ENCODE data around the gene PDZRN3.
"Not testable (repeated sequence)": the region's sequence is repeated elsewhere in the genome, so short reads cannot be mapped to it uniquely, and the experiment has no call there.

PDZRN3 gene

DNA sequence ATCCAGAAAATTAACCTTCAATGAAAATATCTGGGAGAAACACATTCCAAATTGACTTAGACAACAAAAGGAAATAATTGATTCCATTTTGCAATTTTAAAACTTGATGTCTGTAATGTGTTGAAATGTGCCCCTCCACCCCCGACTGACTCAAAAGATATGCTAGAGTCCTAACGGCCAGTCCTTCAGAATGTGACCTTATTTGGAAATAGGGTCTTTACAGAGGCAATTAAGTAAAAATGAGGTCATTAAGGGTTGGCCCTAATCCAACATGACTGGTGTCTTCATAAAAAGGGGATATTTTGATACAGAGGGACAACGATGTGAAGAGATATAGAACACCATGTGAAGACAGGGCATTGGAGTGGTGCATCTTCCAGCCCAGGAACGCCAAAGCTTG, 153.9 kb downstream of the PDZRN3 start:
- FAIRE-seq, result no peak

DNA sequence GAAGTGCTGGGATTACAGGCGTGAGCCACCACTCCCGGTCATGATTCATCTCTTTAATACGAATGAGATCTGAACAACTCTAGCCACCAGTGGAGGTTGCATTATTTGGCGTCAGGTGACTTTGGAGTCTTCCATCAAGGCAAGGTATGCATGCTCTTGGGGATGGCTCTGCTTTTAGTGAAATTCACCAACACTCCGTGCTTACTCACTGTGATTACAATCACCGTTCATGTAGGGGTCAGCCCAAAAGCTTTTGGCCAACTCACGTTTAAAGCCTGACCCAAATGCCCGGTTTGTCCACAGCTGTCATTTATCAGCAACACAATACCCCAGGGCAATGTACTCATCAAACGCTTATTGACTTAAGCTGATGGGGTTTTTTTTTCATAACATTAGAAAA, 155.4 kb downstream of the PDZRN3 start:
- no peak for FAIRE-seq

More for the DNA sequence above, 153.9 kb downstream of the PDZRN3 start:
- no peak for DNase-seq (ENCODE audit: insufficient read length, low spot score)

DNA sequence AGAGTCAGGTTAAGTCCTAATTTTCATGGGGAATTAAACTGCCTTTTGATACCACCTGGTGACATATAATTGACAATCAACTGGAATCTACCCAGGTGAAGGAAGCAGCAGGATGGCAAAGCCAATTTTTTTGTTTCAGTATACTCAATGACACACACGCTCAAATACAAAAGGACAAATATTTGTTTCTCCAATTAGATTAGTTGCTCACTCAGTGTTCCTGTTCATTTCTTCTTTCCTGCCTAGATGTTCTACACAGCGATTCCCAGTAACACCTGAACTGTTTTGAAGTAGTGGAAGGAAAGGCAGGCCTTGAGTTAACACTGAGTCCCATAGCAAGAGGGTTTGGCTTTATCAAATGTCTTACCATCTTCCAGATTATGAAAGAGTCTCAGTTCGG, 157.5 kb downstream of the PDZRN3 start:
- DNase-seq (ENCODE audit: insufficient read length, low spot score), result no peak
- FAIRE-seq, result no peak

More for the DNA sequence above, 155.4 kb downstream of the PDZRN3 start:
- DNase-seq (ENCODE audit: insufficient read length, low spot score), result no peak

DNA sequence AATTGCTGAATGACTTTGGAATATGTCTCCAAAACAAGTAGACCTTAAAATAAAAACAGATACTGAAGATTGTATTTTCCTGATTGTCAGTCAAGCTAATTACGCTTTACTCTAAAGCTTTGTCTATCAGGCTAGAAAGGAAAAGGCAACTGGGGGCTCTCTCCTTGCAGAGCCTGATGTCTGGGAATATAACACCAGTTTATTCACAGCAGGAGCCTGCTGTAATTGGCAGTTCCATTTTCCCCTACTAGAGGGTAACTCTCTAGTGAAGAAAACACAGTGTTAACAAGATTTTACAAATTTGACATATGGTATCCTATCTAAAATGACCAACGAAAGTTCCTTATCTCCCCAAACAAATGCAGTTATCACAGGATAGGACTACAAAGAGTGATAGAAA, 158.8 kb downstream of the PDZRN3 start:
- no peak for DNase-seq (ENCODE audit: insufficient read length, low spot score)
- no peak for FAIRE-seq

DNA sequence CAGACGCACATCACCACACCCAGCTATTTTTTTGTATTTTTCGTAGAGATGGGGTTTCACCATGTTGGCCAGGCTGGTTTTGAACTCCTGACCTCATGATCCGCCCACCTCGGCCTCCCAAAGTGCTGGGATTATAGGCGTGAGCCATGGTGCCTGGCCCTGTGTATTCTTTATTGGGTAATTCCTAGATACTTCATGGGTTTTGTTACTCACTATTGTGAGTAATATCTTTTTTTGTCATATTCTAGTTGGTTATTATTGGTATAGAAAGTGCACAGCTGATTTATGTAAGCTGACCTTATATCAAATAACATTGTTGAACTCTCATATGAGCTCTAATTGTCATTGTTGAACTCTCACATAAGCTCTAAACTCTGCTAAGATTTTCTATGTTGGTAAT, 160.6 kb downstream of the PDZRN3 start:
- not testable (repeated sequence) for FAIRE-seq; DNase-seq (ENCODE audit: insufficient read length, low spot score)

DNA sequence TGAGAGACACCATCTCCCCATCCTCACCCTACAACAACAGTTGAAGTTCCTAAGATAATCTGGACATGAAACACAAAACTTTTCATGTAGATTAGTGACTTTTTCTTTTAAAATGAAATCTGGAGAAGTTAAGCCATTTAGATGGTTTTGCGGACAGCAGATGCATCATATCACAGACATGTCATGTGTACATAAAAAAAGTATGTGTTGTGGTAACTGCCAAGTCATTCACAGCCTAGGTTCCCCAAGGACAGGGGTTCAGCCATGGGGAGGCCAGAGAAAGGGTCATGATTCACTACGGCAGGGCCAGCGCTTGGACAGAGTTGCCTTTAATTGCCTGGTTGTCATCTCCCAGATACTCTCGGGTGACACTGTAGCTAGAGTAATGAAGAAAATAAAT, 163.2 kb downstream of the PDZRN3 start:
- DNase-seq (ENCODE audit: insufficient read length, low spot score) (no peak), FAIRE-seq (no peak)

DNA sequence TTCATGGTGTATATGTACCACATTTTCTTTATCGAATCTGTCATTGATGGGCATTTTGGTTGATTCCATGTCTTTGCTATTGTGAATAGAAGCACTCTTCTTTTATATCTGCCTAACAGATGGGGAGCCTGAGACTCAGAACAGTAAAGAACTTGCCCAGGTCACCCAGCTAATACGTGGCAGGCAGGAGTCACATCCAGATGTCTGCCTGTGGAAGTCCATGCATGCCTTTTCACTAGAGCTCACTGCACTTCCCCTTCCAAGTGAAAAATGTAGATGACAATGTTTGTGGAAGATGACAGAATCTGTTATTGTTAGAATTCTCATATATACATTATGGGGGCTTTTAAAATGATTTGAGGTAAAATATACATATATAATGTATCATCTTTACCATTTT, 165.0 kb downstream of the PDZRN3 start:
- FAIRE-seq (no peak), DNase-seq (ENCODE audit: insufficient read length, low spot score) (no peak)

DNA sequence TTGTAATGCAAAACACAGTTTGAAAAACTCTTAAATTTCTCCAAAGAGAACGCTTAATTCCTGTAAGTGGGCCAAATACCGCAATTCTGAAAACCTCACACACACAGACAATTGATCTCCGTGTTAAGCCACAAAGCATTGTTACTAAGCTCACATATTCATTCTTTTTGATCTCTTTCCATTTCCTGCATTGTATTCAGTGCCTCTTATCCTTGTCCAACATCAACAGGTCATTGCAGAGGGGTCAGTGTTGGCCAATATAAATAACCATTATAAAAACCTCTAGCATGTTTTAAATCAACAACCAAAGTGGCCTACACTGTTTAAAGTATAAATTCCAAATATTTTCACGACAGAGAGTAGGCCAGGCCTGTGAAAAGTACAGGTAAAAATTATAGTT, 171.1 kb downstream of the PDZRN3 start:
- FAIRE-seq (no peak), DNase-seq (ENCODE audit: insufficient read length, low spot score) (no peak)

DNA sequence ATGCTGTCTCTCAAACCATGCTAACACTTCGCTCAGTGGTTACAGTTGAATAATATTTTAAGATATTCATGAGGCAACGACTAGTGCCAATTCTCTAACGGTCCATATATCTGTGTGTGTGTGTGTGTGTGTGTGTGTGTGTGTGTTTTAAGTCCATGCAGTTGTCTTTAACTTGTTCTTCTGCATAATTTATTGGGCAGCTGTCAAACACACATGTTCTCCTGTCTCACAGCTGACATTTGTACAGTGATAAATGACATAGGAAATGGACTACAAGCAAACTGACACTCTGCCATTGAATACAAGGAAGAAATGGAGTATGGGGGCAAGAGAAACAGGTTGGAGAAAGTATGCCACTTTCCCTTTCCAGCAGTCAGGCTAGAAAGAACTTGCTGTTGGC, 172.0 kb downstream of the PDZRN3 start:
- FAIRE-seq (no peak), DNase-seq (ENCODE audit: insufficient read length, low spot score) (no peak)

DNA sequence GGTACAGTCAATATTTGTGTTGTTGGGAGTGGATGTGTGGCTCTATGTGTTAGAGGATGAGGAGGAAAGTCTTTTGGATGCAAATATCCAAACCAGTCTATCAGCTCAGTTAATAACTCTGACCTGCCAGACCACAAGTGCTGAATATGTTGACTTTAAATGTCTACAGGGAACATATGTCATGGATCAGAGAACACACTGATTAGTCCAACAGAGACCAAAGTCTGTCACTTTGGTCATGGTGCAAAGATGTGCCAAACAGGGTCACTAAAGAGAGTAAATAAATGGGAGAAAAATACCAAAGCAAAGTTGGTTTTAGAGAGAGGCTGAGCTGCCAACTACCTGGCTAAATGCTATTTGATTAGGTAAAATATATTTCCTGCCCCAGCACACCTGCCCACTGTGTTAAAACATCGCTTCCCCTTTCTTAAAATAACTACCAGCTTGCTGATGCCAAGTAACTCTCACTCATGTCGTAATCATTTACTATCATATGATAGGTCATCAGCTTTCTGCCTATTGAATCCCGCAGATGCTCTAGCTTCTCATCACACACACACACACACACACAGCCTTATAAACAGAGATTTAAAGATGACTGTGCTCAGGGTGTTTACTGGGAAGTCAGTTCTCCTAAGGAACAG, 173.3 kb downstream of the PDZRN3 start:
- DNase-seq (ENCODE audit: insufficient read length, low spot score) (no peak), FAIRE-seq (no peak)

DNA sequence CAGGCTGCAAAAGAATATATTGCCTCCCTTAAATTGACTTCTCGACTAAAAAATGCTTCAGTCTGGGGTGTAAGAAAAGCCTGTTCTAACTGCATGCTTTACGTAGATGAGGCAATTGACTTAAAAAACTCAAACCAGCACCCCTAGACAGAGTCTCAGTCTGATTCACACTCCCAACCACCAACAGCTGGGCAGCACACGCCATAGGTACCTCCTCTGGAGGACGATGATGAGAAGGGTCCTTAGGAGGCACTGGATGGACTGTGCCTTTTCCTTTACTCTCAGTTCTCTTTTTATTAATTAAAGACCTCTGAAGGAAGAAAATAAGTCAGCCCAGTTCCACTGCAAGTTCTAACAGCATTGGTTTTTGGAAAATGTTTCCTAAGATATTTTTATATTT, 175.0 kb downstream of the PDZRN3 start:
- FAIRE-seq (no peak), DNase-seq (ENCODE audit: insufficient read length, low spot score) (no peak)

DNA sequence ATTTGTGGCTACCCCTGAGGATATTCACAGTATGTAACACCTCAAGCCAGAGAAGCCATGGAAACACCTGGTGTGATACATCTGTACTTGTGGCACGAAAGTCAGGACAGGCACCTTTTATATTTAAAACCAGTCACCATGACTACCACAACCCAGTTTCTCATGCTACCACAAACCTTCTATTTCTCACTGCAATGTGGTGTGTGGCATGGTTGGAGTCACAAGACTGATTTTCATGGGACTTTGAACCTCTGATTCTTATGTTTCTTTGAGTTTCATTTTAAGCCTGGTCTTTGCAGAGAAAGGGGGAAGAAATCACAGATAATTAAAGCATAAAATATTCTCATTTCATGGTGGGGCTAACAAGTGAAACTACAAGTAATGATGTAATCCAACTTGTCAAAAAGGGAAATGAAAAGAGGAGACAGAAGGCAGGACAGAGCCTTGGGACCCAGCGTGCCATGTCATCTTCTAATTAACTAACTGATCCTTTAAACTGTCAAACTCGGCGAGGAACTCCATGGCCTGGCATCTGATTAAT, 175.9 kb downstream of the PDZRN3 start:
- FAIRE-seq, result no peak
- DNase-seq (ENCODE audit: insufficient read length, low spot score), result no peak

DNA sequence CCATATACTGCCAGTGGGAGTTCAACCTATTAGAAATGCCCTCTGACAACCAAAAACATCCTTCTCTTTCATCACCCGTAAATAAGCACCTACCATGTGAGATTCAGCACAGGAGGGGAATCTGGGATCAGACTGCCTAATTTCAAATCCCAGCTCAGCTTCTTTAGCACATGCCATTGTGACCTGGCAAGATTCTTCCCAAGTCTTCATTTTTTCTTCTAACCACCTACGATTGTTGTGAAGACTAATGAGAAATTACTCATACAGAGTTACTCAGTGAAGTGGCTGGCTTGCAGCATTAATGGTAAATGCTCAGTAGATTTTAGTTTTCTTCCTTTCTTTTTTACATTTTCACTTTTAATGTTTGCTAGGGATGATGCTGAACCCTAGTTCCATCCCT, 176.7 kb downstream of the PDZRN3 start:
- DNase-seq (ENCODE audit: insufficient read length, low spot score) (no peak), FAIRE-seq (no peak)

DNA sequence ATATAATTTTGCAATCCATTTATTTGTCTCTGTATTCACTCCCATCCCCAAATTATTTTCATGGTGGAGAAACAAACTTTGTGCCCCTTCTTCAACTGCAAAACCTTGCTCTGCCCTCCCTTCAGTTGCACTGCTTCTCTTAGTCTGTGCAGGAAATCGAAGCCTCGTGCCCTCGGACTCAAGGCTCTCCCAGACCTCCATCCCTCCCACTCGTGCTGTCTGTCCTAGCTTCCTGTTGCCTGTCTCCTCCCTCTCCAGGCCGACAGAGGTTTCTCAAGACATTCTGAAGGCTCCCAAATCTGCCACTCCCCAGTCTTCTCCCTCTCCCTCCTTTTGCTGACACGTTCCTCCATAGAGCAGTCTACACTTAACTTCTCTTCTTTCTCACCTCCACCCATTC, 177.6 kb downstream of the PDZRN3 start:
- DNase-seq (ENCODE audit: insufficient read length, low spot score), result no peak
- FAIRE-seq, result no peak

DNA sequence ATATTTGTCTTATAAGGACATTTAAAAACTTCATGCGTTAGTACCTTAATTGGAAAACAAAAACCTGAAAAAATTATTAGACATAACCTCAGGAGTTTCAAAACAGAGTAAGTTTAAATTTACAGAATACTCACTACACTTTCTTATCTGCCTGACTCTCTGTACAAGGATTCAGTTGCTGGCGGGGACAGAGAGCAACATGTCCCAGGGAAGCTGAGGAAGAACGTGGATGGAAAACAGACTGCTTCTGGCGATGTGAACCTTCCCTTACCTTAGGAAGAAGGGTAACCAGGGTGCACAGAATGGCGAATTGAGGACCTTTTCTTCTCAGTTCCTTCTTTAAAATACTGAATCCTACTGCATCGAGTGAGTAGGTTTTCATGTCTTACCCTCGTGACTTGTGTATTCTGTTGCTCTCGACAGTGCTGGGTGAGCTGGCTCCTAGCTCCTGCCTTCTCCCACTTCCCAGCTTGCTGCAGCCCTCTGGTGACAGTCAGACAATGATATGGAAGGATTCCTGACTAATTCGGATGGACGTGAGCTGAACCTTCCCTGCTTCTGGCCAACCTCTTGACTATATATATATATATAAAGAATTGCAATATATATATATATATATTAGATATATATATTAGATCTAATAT, 178.2 kb downstream of the PDZRN3 start:
- no peak for FAIRE-seq
- DNase-seq (ENCODE audit: insufficient read length, low spot score), result no peak

DNA sequence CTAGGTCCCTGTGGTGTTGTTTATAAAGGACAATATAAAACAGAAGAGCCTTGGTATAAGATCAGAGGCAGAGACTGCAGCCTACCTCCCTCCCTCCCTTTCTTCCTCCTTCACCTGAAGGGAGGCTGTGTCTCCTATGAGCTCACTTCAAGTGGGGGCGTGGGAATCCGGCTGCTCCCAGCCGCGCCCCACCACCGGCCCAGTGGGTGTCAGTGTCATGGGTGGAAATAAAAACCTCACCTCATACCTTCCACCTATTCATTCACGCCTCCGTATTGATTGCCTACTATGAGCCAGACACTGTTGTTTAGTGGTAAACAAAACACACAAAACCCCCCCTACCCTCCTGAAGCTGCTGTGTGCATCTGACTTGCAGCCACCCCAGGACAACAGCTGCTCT, 181.9 kb downstream of the PDZRN3 start:
- DNase-seq (ENCODE audit: insufficient read length, low spot score) (no peak), FAIRE-seq (no peak)

DNA sequence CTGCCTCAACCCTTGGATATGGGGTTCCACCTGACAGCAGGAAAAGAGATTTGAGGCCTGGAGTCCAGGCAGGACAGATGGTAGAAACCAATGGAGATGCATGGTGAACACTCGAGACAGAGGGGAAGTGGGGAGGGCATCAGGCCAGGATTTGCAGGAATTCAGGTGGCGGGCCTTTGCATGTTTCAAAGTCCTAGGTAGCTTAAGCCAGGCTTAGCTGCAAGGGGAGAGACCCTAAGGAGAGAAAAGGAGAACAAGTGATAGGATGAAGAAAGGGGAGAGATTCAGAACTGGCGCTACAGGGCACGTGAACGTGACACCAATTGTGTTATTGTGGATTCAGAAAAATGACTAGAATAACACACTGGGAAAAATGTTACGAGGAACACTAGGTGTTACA, 182.6 kb downstream of the PDZRN3 start:
- no peak for FAIRE-seq
- DNase-seq (ENCODE audit: insufficient read length, low spot score), result no peak

DNA sequence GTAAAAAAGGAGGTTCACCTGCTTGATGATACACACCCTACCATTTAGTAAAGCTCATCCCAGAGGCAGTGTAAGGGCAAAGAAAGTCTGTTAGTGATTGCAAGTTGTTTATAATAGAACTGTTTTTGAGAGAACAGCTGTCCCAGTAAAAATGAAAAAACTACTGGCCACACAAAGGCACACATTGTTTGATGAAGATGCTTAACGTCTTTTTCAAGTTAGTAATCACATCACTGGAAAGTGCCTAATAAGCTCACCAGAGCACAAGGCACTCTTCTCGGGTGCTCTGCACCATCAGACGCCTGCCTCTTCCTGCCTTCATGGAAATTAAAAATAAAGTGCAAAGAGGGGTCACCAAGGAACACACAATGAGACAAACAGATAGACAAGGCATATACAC, 186.9 kb downstream of the PDZRN3 start:
- DNase-seq (ENCODE audit: insufficient read length, low spot score) (no peak), FAIRE-seq (no peak)

DNA sequence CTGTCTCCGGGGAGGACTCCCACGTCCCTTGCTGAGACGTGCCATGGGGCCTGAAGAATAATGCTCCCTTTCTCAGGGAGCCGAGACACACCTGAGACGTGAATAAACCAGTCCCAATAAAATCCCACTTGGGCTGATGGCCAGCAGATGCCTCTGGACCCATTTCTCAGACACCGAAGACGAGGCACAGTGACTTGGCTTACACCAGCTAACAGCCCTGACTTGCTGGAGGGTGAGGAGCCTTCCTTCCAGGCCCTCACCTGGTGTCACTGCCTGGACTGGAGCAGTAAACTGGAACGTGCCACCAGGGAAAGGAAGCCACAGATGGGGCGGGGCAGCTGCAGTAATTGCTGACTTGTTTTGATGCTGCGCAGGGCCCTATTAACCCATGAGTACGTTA, 189.7 kb downstream of the PDZRN3 start:
- no peak for FAIRE-seq
- no peak for DNase-seq (ENCODE audit: insufficient read length, low spot score)

DNA sequence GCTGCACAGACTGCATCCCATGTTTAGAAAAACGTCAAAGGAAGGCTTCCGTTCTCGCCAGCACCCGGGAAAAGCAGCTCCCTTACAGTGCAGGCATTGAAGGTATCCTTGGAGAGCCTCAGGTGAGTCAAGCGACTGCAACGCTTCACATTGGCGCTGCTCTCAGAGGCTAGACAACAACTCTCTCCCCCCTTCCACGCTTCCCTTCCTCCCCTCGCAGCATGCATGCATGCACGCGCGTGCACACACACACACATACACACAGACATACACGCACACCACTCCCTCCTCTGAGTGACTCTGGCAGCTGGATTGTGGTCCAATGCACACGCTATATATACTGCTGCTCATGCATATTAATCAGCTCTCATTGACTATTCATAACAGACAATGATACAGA, 191.1 kb downstream of the PDZRN3 start:
- DNase-seq (ENCODE audit: insufficient read length, low spot score) (no peak), FAIRE-seq (no peak)

DNA sequence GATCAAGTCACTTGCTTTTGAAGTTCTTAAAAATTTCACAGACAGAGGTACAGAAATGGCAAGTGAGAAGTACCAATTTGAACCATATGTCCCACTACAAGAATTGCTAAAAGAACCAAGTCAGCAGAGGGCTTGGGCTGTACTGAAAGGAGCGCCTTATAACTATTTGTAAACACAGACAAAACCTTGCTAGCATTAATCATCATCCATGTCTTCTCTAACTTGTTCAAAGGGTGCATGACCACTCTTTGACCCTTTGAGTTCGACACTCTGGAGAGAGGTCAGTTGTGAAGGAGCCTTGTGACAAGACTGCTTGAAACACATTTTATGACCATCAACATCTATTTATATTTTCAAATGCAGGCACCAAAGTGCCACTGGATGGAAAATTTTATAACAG, 191.7 kb downstream of the PDZRN3 start:
- no peak for DNase-seq (ENCODE audit: insufficient read length, low spot score)
- no peak for FAIRE-seq

DNA sequence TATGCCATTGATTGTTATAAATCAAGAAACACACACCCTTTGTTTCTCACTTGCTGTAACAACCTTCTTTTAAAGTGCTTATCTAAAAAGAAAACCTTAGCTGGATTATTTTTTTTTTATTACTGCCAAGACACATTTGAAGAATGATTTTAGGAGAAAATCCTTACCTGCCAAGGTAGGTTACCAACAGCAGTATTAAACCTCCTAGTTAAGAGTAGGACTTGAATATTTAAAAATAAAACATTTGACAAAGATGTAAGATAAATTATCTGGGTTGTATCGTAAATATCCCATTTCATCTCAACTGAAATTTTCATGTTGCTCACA, 192.1 kb downstream of the PDZRN3 start:
- no peak for FAIRE-seq
- DNase-seq (ENCODE audit: insufficient read length, low spot score), result no peak
